Astrocyte of the cerebellum (primary cell): ENCODE measurements around the gene SLCO3A1.

Experiments used
- DNase-seq: peaks from one replicate; pipeline ENCODE4 v3.0.0-alpha.2; 2011; ENCODE audit warnings: low read depth
- H3K4me3 ChIP-seq: 2 replicates; pipeline ENCODE4 v1.5.1; 2011; ENCODE audit warnings: mild to moderate bottlenecking, low read depth, low read length, moderate library complexity
- CTCF ChIP-seq: IDR thresholded peaks from 2 replicates; pipeline ENCODE4 v1.5.1; 2012; ENCODE audit warnings: low read length, low read depth, moderate library complexity, mild to moderate bottlenecking; ENCODE audit errors: missing control alignments
- in situ Hi-C: cut with HindIII; loops from 2 replicates; pipeline ENCODE4 v1.10.0; 2017; ENCODE audit warnings: low sequenced_read_pairs

The SLCO3A1 gene

GRCh38 chr15:92033314-92033713 is 179.8 kb downstream of the SLCO3A1 start:
- TF ChIP-seq CTCF = no peak
- no peak overlapping the region for H3K4me3 ChIP-seq
- in situ Hi-C loops = no loop called here
- DNase-seq = no peak

DNA sequence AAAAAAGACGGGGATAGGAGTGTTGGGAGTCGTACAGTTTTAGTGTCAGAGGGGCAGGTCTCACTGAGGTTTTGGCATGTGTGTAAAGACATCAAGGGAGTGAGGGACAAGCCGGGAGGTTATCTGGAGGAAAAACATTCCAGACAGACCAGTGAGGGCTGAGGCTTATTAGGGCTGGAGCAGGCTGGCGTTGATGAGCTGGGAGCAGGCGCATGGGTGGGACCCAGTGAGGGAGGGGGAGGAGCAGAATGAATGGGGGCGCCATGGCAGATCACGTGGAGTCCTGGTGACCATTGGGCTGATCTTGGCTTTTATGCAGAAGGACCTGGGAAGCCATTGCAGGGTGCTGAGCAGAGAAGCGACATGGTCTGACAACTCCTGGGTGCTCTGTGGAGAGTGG is 180.2 kb downstream of the SLCO3A1 start:
- H3K4me3 ChIP-seq = no peak overlapping the region
- TF ChIP-seq CTCF = no peak
- in situ Hi-C loops = no loop called here
- no peak for DNase-seq

DNA sequence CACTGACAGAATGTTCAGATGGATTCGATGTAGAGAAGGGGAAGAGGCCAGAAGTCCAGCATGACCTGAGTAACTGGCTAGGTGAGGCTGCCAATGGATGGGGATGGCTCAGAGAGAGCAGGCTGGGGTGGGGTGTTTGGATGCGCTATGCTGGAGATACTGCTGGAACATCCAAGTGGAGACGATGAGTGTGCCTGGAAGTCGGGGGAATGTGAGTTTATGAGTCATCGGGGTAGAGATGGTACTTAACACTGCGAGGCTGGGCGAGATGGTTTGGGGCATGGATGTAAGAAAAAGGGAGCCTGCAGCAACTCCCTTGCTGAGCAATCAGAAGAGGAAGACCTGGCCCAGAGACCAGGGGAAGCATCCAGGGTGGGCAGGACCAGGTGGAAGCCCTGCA is 180.7 kb downstream of the SLCO3A1 start:
- in situ Hi-C loops = no loop called here

GRCh38 chr15:92035551-92035950 is 182.0 kb downstream of the SLCO3A1 start:
- DNase-seq = no peak
- in situ Hi-C loops = no loop called here
- H3K4me3 ChIP-seq = no peak overlapping the region
- no peak for TF ChIP-seq CTCF

More for the DNA sequence above, 180.7 kb downstream of the SLCO3A1 start:
- TF ChIP-seq CTCF = no peak
- DNase-seq = no peak
- H3K4me3 ChIP-seq = no peak overlapping the region

GRCh38 chr15:92035961-92036360 is 182.5 kb downstream of the SLCO3A1 start:
- no peak overlapping the region for H3K4me3 ChIP-seq
- DNase-seq = no peak
- in situ Hi-C loops = no loop called here
- no peak for TF ChIP-seq CTCF

- no peak for DNase-seq
- no peak overlapping the region for H3K4me3 ChIP-seq
- in situ Hi-C loops = no loop called here
- no peak for TF ChIP-seq CTCF
Measured at GRCh38 chr15:92037491-92037890, 184.0 kb downstream of the SLCO3A1 start.

- H3K4me3 ChIP-seq = no peak overlapping the region
- no peak for DNase-seq
- no peak for TF ChIP-seq CTCF
- in situ Hi-C loops = no loop called here
Measured at GRCh38 chr15:92040350-92040749, 186.8 kb downstream of the SLCO3A1 start.
